ENCODE measurements around the gene KISS1R. TPM values are rescaled to one million over a fixed set of nuclear protein-coding genes. Genes with fewer than 3 reads are reported as not detected.

Gene KISS1R
- total RNA-seq, 1 donor from 2014 or later = 1.7 TPM

- Mint-ChIP-seq H3K36me3 (ENCODE audit: unreplicated experiment) (peaks cover 4% of the 10 kb centered on the region), H3K27me3 (ENCODE audit: unreplicated experiment) (no peaks in the 10 kb centered on the region), H3K9me3 (ENCODE audit: unreplicated experiment) (no peaks in the 10 kb centered on the region), H3K4me1 (ENCODE audit: unreplicated experiment) (peaks cover 20% of the 10 kb centered on the region), H3K4me3 (ENCODE audit: unreplicated experiment) (no peak overlapping the region), H3K27ac (ENCODE audit: unreplicated experiment) (no peak overlapping the region)
- no peak for DNase-seq (ENCODE audit: extremely low spot score, unreplicated experiment)
- no peak for TF ChIP-seq CTCF (IDR thresholded peaks at IDR 0.05)
Observed at GRCh38 chr19:960020-960419, 42.9 kb downstream of the KISS1R start.

GRCh38 chr19:960601-960938, 43.4 kb downstream of the KISS1R start:
- no peak overlapping the region for H3K27ac Mint-ChIP-seq (ENCODE audit: unreplicated experiment)
- no peaks in the 10 kb centered on the region for H3K27me3 Mint-ChIP-seq (ENCODE audit: unreplicated experiment)
- H3K4me1 Mint-ChIP-seq (ENCODE audit: unreplicated experiment) = peaks cover 20% of the 10 kb centered on the region
- H3K36me3 Mint-ChIP-seq (ENCODE audit: unreplicated experiment) = peaks cover 8% of the 10 kb centered on the region
- no peak overlapping the region for H3K4me3 Mint-ChIP-seq (ENCODE audit: unreplicated experiment)
- no peaks in the 10 kb centered on the region for H3K9me3 Mint-ChIP-seq (ENCODE audit: unreplicated experiment)
- no peak for TF ChIP-seq CTCF (IDR thresholded peaks at IDR 0.05)
- no peak for DNase-seq (ENCODE audit: extremely low spot score, unreplicated experiment)

GRCh38 chr19:961866-962620, 44.9 kb downstream of the KISS1R start:
- H3K4me1 Mint-ChIP-seq (ENCODE audit: unreplicated experiment) = peaks cover 20% of the 10 kb centered on the region
- no peaks in the 10 kb centered on the region for H3K27me3 Mint-ChIP-seq (ENCODE audit: unreplicated experiment)
- no peak for TF ChIP-seq CTCF (IDR thresholded peaks at IDR 0.05)
- peaks cover 13% of the 10 kb centered on the region for H3K36me3 Mint-ChIP-seq (ENCODE audit: unreplicated experiment)
- no peaks in the 10 kb centered on the region for H3K9me3 Mint-ChIP-seq (ENCODE audit: unreplicated experiment)
- peak overlapping the region; percentile 75 for H3K27ac Mint-ChIP-seq (ENCODE audit: unreplicated experiment)
- DNase-seq (ENCODE audit: extremely low spot score, unreplicated experiment) = no peak
- no peak overlapping the region for H3K4me3 Mint-ChIP-seq (ENCODE audit: unreplicated experiment)

- Mint-ChIP-seq H3K9me3 (ENCODE audit: unreplicated experiment) (no peaks in the 10 kb centered on the region), H3K4me1 (ENCODE audit: unreplicated experiment) (peaks cover 20% of the 10 kb centered on the region), H3K4me3 (ENCODE audit: unreplicated experiment) (no peak overlapping the region), H3K27ac (ENCODE audit: unreplicated experiment) (peak overlapping the region; percentile 24), H3K27me3 (ENCODE audit: unreplicated experiment) (no peaks in the 10 kb centered on the region), H3K36me3 (ENCODE audit: unreplicated experiment) (peaks cover 16% of the 10 kb centered on the region)
- TF ChIP-seq CTCF (IDR thresholded peaks at IDR 0.05) = no peak
- DNase-seq (ENCODE audit: extremely low spot score, unreplicated experiment) = no peak
Observed at GRCh38 chr19:962683-963400, 45.7 kb downstream of the KISS1R start.

- no peak overlapping the region for H3K4me3 Mint-ChIP-seq (ENCODE audit: unreplicated experiment)
- peaks cover 20% of the 10 kb centered on the region for H3K4me1 Mint-ChIP-seq (ENCODE audit: unreplicated experiment)
- no peaks in the 10 kb centered on the region for H3K27me3 Mint-ChIP-seq (ENCODE audit: unreplicated experiment)
Observed at GRCh38 chr19:963486-963951, 46.4 kb downstream of the KISS1R start.

More at GRCh38 chr19:963486-963951, 46.4 kb downstream of the KISS1R start:
- no peak for TF ChIP-seq CTCF (IDR thresholded peaks at IDR 0.05)
- H3K9me3 Mint-ChIP-seq (ENCODE audit: unreplicated experiment) = no peaks in the 10 kb centered on the region
- H3K27ac Mint-ChIP-seq (ENCODE audit: unreplicated experiment) = peak overlapping the region; percentile 24
- peaks cover 20% of the 10 kb centered on the region for H3K36me3 Mint-ChIP-seq (ENCODE audit: unreplicated experiment)
- no peak for DNase-seq (ENCODE audit: extremely low spot score, unreplicated experiment)

Data from osteocyte (in vitro differentiated cells).